ENCODE results near the gene PRR27.

The PRR27 gene

GRCh38 chr4:70153937-70154336, at the start of gene PRR27:
TSS of gene PRR27 (plus strand) at chr4:70154237. CDS start at chr4:70154376, 139 bp downstream.
- FAIRE-seq = no peak

GRCh38 chr4:70110917-70111316, 43.1 kb upstream of the PRR27 start:
- no peak for FAIRE-seq

GRCh38 chr4:70113656-70114055, 40.4 kb upstream of the PRR27 start:
- peak; percentile 21 for FAIRE-seq

GRCh38 chr4:70114096-70114495, 39.9 kb upstream of the PRR27 start:
- no peak for FAIRE-seq

GRCh38 chr4:70120323-70120722, 33.7 kb upstream of the PRR27 start:
- no peak for FAIRE-seq

- no peak for FAIRE-seq
Observed at GRCh38 chr4:70133473-70133872, 20.6 kb upstream of the PRR27 start.

GRCh38 chr4:70138751-70139150, 15.3 kb upstream of the PRR27 start:
- FAIRE-seq = no peak

GRCh38 chr4:70151271-70151670, 2.8 kb upstream of the PRR27 start:
- FAIRE-seq = no peak

- no peak for FAIRE-seq
Observed at GRCh38 chr4:70152088-70152487, 1.9 kb upstream of the PRR27 start.

GRCh38 chr4:70158576-70158975, 4.5 kb downstream of the PRR27 start:
- no peak for FAIRE-seq

GRCh38 chr4:70177090-70177489, 23.1 kb downstream of the PRR27 start:
- FAIRE-seq = no peak

GRCh38 chr4:70178075-70178660, 24.1 kb downstream of the PRR27 start:
- FAIRE-seq = no peak

GRCh38 chr4:70179811-70180210, 25.8 kb downstream of the PRR27 start:
- no peak for FAIRE-seq

GRCh38 chr4:70181864-70182263, 27.8 kb downstream of the PRR27 start:
- FAIRE-seq = no peak

GRCh38 chr4:70182517-70183167, 28.6 kb downstream of the PRR27 start:
- FAIRE-seq = no peak

GRCh38 chr4:70183168-70183939, 29.3 kb downstream of the PRR27 start:
- FAIRE-seq = no peak

GRCh38 chr4:70183940-70184246, 29.9 kb downstream of the PRR27 start:
- no peak for FAIRE-seq

GRCh38 chr4:70187216-70187615, 33.2 kb downstream of the PRR27 start:
- no peak for FAIRE-seq

- FAIRE-seq = no peak
Observed at GRCh38 chr4:70190579-70190978, 36.5 kb downstream of the PRR27 start.

- peak; percentile 97 for FAIRE-seq
Observed at GRCh38 chr4:70191647-70192046, 37.6 kb downstream of the PRR27 start.

- FAIRE-seq = no peak
Observed at GRCh38 chr4:70192895-70193294, 38.9 kb downstream of the PRR27 start.

- FAIRE-seq = no peak
Observed at GRCh38 chr4:70195425-70195824, 41.4 kb downstream of the PRR27 start, which contains the start of gene ODAM. TSS of gene ODAM (plus strand) at chr4:70195725. CDS start at chr4:70196544, 819 bp downstream.

- no peak for FAIRE-seq
Observed at GRCh38 chr4:70196857-70197256, 42.8 kb downstream of the PRR27 start.

- no peak for FAIRE-seq
Observed at GRCh38 chr4:70197842-70198241, 43.8 kb downstream of the PRR27 start.

Measured in endometrium (tissue), 2 donors.